ENCODE data around the gene MYLK.

Gene MYLK

DNA sequence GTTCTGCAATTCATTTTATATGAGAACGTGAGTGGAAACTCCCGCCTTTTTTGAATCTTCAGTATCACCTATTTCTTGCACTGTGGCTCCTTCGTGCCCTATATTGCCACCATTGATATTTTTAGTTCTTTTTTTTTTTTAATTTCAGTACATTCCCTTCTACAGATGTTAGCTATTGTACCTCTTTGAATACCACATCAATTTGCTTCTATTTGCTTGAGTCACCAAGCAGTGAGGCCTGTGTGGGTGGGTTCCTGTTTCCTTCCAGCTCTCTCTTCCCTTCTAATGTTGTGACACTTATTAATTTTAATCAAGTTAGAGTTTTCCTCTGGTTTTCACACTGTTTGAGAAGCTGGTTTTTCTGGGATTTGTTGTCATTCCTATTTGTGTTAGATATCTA lies 308.0 kb downstream of the MYLK start:
- DNase-seq: peak; percentile 72

DNA sequence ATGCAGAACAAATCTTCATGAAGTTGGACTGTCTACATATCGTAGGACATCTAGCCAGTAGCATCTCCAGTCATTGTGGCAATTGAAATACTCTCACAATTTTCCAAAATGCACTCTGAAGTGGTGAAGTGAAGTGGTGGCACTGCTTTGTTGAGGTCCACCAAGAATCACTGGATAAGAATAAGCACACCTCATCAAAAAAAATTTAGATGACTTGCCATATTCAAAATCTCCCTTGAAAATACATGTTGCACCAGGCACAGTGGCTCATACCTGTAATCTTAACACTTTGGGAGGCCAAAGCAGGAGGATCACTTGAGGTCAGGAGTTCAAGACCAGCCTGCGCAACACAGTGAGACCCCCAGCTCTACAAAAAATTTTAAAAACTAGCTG lies 312.2 kb downstream of the MYLK start:
- no peak for DNase-seq

DNA sequence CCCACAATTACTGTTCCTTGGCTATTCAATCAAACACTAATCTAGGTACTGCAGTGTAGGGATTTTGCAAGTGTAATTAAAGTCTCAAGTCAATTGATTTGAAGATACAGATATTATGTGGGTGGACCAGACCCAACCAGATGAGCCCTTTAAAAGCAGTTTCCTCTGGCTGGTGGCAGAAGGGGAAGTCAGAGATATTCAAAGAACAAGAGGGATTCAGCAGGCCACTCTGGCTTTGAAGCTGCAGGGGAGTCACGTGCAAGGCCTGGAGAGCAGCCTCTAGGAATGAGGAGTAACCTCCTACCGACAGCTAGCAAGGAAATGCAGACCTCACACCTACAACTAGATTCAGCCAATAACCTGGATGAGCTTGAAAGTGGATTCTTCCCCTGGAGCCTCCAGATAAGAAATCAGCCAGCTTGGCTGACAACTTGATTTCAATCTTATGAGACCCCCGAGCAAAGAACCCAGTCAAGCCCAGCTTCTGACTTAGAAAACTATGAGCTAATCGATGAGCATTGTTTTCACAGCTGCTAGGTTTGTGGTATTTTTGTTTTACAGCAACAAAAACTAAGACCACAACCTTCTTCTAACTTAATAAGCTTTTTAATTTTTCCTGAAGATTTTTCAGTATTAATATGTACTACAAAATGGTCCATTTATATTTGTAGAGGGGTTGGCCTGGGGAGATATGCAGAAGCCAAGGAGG lies 312.7 kb downstream of the MYLK start:
- peak; percentile 47 for DNase-seq

DNA sequence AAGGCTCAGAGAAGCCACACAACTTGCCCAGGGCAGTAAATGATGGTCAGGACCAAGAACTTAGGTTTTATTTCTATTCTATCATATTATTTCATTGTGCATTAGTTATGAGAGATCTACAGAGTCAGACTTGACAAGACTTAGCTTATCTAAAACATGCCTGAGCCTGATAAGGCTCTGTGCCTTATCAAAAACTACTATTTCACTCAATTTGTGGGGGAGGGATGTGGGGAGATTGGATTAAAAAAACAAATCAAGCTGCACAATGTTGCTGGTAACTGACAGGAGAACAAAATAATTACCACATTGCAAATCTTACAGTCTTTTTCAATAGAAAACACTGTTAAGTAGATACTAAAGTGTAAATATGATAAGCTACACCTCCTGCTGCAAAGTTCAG lies 315.3 kb downstream of the MYLK start:
- DNase-seq: no peak

DNA sequence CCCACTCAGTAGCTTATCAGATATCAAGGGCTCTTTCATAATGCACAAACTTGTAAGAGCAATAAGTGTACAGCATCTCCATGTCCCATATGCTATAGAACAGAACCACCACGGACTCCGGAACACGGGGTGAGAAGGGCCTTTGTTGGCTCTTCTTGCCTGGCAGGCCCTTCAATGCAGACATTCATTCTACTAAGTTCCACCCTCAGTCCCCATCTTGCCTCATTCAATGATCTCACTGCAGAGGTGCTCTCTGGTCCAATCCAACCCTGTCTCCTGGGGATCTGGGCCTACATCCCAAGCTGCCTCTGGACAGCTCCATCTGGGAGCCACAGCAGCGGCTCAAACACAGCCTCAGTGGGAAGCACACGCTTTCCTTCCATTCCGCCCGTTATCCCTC lies 316.1 kb downstream of the MYLK start:
- no peak for DNase-seq

DNA sequence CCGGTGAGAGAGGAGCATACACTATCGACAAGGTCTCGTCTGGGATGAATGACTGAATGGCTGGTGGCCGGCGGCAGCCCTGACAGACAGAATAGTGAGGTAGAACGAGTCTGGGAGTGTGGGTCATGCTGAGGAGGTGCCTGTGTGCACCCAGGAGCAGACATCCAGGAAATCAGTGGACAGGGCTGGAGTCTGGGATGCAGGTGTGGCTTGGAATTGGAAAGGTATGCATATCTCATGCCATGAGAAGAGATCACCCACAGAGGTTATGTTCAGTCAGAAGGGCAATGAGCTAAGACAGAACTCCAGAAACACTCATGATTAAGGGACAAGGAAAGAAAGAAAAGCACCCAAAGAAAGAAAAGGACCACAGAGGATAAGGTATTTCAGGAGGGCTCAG lies 320.1 kb downstream of the MYLK start:
- no peak for DNase-seq

DNA sequence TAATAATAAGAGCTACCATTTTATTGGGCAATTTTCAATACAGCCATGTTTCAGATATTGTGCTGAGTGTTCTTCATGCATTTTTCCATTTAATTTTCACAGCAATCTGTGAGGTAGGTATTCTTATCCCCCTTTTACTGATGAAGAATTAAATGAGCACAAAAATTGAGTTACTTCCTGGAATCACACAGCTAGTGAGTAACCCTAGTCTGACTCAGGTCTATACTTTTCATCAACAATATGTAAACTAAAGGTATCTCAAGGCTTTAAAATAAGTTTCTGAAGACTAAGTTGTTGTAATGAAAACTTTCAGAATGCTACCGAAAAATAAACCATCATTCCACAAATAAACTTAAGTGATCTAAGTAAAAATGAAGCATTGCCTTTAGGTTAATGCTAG lies 321.6 kb downstream of the MYLK start:
- DNase-seq: no peak

DNA sequence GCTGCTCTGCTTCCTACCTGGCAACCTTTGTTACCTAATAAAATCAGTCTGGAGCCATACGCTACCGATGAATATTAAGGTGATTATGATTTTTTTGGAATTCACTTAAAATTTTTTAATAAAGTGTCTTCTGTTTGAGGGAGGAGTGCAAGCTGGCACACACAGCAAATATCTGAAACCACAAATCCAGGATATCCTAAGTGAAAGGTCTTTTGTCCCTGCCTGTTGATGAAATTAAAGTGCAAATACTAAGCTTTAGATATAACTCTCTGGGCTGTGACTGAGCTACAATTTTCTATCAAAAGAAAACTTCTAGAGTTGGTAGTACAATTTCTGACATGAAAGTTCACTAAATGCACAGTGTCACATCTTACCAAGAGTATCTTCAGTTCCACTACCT lies 322.9 kb downstream of the MYLK start:
- DNase-seq: no peak

Data from suppressor macrophage treated with lipopolysaccharide for 4 hours (primary cell).